Activated CD8-positive, alpha-beta memory T cell treated with anti-CD3 and anti-CD28 coated beads for 4 hours (primary cell): ENCODE measurements around the gene CMSS1.

Experiments
- DNase-seq, 2 donors: peaks; one replicate each; pipeline ENCODE4 v3.0.0-alpha.2; 2020; ENCODE audit warnings: low read depth in 2 of 2

Gene CMSS1

GRCh38 chr3:99901200-99901926 lies 83.7 kb downstream of the CMSS1 start:
- DNase-seq, result no peak

- no peak for DNase-seq
Measured at GRCh38 chr3:99902091-99902490, 84.4 kb downstream of the CMSS1 start.

- DNase-seq, result no peak
Measured at GRCh38 chr3:99903869-99904268, 86.2 kb downstream of the CMSS1 start.

GRCh38 chr3:99907959-99908544 lies 90.4 kb downstream of the CMSS1 start:
- DNase-seq, result no peak

- no peak for DNase-seq
Measured at GRCh38 chr3:99909714-99910495, 92.2 kb downstream of the CMSS1 start.

- no peak for DNase-seq
Measured at GRCh38 chr3:99910752-99911290, 93.2 kb downstream of the CMSS1 start.

GRCh38 chr3:99911433-99911832 lies 93.8 kb downstream of the CMSS1 start:
- DNase-seq, result no peak

GRCh38 chr3:99915906-99916432 lies 98.3 kb downstream of the CMSS1 start:
- no peak for DNase-seq

- no peak for DNase-seq
Measured at GRCh38 chr3:99918715-99919114, 101.1 kb downstream of the CMSS1 start.

GRCh38 chr3:99919694-99920093 lies 102.0 kb downstream of the CMSS1 start:
- DNase-seq, result no peak

- no peak for DNase-seq
Measured at GRCh38 chr3:99920481-99921376, 103.1 kb downstream of the CMSS1 start.

- DNase-seq, result no peak
Measured at GRCh38 chr3:99921377-99921695, 103.7 kb downstream of the CMSS1 start.

- no peak for DNase-seq
Measured at GRCh38 chr3:99921986-99922385, 104.3 kb downstream of the CMSS1 start.

GRCh38 chr3:99923873-99924272 lies 106.2 kb downstream of the CMSS1 start:
- no peak for DNase-seq

- DNase-seq, result no peak
Measured at GRCh38 chr3:99925584-99926230, 108.0 kb downstream of the CMSS1 start.

GRCh38 chr3:99927671-99928457 lies 110.2 kb downstream of the CMSS1 start:
- no peak for DNase-seq

GRCh38 chr3:99928771-99929744 lies 111.4 kb downstream of the CMSS1 start:
- DNase-seq, result no peak

- DNase-seq, result no peak
Measured at GRCh38 chr3:99929745-99930139, 112.1 kb downstream of the CMSS1 start.

GRCh38 chr3:99931059-99931458 lies 113.4 kb downstream of the CMSS1 start:
- no peak for DNase-seq
